HG03432 (cell line): ENCODE data around the gene NDUFA8.

ENCODE experiments used
- ATAC-seq: cut with Tn5 transposase; IDR thresholded peaks from one replicate; pipeline ENCODE4 v1.9.1; 2021; ENCODE audit warnings: mild to moderate bottlenecking, moderate library complexity; ENCODE audit not compliant: unreplicated experiment

Gene NDUFA8

GRCh38 chr9:122106576-122106975 lies 53.0 kb downstream of the NDUFA8 start:
- ATAC-seq = no peak

GRCh38 chr9:122103985-122104384 lies 55.6 kb downstream of the NDUFA8 start:
- ATAC-seq = no peak

GRCh38 chr9:122102156-122102555 lies 57.4 kb downstream of the NDUFA8 start:
- ATAC-seq = no peak

DNA sequence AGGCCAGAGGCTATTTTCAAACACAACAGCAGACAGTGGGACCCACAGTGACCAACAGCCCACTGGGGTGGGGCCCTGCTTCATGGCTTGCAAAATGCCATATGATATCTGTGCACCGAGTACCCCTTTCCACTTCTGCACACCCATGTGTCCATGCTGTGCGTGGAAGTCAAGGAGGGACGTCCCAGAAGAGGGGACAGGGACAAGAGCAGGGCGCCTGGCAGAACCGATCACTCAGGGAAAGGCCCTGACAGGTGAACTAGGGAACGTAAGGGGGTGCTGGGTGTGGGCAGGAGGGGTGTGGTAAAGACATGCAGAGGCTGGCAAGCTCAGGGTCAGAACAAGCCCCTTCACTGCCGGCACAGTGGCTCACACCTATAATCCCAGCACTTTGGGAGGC lies 58.8 kb downstream of the NDUFA8 start:
- no peak for ATAC-seq

DNA sequence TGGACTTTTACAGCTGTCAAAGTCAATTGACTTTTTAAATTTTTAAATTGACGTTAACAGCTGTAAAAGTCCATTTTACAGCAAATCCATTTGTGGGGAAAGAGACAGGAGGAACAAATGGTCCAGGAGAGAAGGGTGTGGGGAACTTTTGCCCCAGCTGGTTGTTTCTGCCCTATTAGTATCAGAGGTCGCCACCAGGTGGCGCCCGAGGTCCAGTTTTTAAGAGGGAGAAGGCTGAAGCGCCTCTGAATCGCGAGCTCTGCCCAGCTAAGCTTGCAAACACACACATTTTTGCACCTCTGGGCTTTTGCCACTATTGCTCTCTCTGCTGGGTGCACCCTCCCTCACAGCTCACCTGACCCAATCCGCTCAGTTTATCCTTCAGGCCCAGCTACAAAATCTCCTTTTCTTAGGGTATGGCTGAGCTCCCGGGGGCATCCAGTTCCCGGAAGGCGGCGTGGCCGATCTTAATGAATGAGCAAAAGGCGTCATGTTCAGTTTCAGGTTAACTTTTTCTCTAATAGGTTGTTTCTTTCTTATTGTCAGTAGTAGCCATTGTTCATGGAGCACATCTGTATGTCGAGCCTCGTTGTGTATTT lies 60.2 kb downstream of the NDUFA8 start:
- ATAC-seq = peak; percentile 85

DNA sequence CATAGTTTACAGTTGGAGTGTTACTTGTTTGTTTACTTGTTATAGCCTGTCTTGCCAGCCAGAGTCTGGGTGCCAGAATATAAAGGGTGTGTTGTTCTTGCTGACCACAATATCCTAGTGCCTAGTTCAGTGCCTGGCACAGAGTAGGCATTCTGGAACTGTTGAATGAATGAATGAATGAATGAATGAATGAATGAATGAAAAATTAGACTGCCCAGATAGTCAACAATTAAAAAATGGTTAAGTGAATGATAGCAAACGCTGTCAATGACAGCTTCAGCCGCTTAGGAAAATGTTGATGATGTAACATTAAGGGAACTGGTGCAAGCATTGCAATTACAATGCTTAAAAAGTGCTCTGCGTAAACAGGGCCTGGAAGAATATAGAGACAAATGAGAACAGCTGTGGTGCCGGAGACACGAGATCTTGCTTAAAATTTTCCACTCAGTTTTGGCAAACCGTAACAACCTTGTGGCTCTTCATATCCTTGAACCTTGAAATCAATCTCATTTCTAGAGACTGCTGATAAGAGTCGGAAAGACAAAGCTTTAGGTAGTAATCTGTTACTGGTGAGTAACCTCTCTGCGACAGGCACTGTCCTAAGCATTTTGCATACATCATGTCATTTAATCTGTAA lies 61.8 kb downstream of the NDUFA8 start:
- no peak for ATAC-seq

DNA sequence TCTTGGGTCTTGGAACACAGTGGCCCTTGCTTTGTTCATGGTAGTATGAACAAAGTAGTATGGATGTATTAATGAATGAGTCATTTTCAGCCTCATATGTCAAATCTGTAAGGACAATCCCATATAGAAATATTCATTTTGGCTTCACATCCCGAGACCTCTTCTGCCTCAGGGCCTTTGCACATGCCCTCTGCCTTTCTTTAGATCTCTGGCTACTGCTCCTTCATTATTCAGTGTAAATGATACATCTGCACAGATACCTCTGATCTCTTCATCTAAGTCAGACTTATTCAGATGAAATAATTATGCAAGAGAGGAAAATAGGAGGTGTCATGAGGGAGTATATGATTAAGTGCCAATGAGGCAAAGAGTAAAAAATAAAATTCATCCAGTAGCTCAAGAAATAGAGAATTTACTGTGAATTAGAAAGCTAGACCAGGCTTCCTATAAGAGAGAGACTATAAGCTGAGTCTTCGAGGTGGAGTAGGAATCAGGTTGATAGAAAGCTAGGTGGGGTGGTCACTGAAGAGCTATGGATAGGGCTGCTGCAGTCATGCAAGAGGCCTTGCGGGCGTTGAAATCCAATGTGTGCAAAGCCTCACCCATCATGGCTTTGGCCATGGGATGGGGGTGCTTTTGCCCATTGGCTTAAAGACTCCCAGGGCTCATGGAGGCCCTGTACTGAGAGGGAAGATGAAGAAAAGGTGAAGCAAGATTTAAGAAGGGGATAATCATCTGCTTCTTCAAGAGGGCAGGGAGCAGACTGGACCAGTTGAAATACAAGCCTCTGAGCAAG lies 62.8 kb downstream of the NDUFA8 start:
- no peak for ATAC-seq

DNA sequence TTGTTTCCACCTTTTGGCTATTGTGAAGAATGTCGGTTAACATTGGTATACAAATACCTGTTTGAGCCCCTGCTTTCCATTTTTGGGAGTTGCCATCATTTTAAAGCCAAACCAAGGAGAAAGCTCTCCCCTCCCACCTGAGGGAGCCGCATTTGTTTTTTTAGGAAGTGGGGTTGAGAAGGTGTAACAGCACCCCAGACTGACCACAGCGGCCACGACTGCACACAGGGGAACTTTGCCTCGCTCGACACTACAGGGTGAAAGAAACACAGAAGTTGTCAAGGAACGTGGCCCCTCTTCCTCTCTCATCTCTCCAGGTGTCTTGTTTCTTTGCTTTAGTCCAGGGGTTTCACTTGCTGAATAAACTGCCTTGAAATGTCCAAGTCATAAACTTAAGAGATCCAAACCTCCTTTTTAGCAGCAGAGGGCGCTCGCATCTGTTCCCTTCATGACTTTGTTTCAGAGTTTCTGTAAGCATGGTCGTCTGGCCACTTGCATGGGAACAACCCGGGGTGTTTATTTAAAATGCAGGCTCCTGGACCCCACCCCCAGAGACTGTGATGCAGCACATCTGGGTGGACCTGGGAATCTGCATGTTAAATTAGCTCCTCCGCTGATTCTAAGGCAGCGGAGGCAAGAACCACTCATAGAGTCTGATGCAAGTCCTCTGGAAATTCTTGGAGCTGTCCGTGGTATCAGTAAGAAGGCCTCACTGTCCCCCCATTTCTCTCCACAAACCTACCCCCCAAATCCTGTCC lies 64.4 kb downstream of the NDUFA8 start:
- ATAC-seq = no peak
